GM12801 (cell line): ENCODE results near the gene DAB1.

Experiments used
- CTCF ChIP-seq: IDR thresholded peaks from one replicate; pipeline ENCODE4 v1.5.1; 2011; ENCODE audit warnings: control low read depth; ENCODE audit not compliant: insufficient read length; ENCODE audit errors: extremely low read depth

DAB1 gene

GRCh38 chr1:57018119-57018518, 405.7 kb downstream of the DAB1 start:
- TF ChIP-seq CTCF = no peak

GRCh38 chr1:57017717-57018116, 406.1 kb downstream of the DAB1 start:
- no peak for TF ChIP-seq CTCF

- no peak for TF ChIP-seq CTCF
Measured at GRCh38 chr1:57017200-57017599, 406.7 kb downstream of the DAB1 start.

GRCh38 chr1:57015071-57015470, 408.8 kb downstream of the DAB1 start:
- TF ChIP-seq CTCF = no peak

- no peak for TF ChIP-seq CTCF
Measured at GRCh38 chr1:57013522-57013921, 410.3 kb downstream of the DAB1 start.

GRCh38 chr1:57012315-57012714, 411.5 kb downstream of the DAB1 start:
- no peak for TF ChIP-seq CTCF

- TF ChIP-seq CTCF = no peak
Measured at GRCh38 chr1:57010511-57010910, 413.3 kb downstream of the DAB1 start.

GRCh38 chr1:57007948-57008347, 415.9 kb downstream of the DAB1 start:
- TF ChIP-seq CTCF = no peak
